HepG2 (cell line): ENCODE data around the gene ABCC8. TPM values are rescaled to one million over a fixed set of nuclear protein-coding genes. Genes with fewer than 3 reads are reported as not detected.

Experiments used
- AKAP8 ChIP-seq: sonication (generic); formaldehyde crosslinking; IDR thresholded peaks from 2 replicates; pipeline ENCODE4 v1.5.1; 2020; ENCODE audit warnings: mild to moderate bottlenecking, missing genetic modification reagents
- ATF7 ChIP-seq, 2 experiments: fragments of 450-650 bp in 1 of 2; sonication (generic) in 1 of 2; formaldehyde crosslinking in 1 of 2; IDR thresholded peaks; 2 replicates each; pipeline versions ENCODE4 v1.4.0 to v1.6.1; 2016 to 2020; ENCODE audit warnings: antibody characterized with exemption in 1 of 2, mild to moderate bottlenecking in 1 of 2, missing genetic modification reagents in 1 of 2
- BORCS8-MEF2B ChIP-seq: sonication (generic); formaldehyde crosslinking; IDR thresholded peaks from 2 replicates; pipeline ENCODE4 v1.8.0; 2022; ENCODE audit warnings: mild to moderate bottlenecking, missing genetic modification reagents
- GPN1 ChIP-seq: sonication (generic); formaldehyde crosslinking; IDR thresholded peaks from 2 replicates; pipeline ENCODE4 v1.5.1; 2020; ENCODE audit warnings: missing genetic modification reagents, borderline replicate concordance
- HOXA9 ChIP-seq: sonication (generic); formaldehyde crosslinking; IDR thresholded peaks from 2 replicates; pipeline ENCODE4 v1.8.1; 2022; ENCODE audit warnings: missing genetic modification reagents, mild to moderate bottlenecking, moderate library complexity, borderline replicate concordance
- KDM2A ChIP-seq: sonication (generic); formaldehyde crosslinking; IDR thresholded peaks from 2 replicates; pipeline ENCODE4 v1.4.0; 2020; ENCODE audit warnings: low read depth, missing genetic modification reagents, borderline replicate concordance
- NFYB ChIP-seq: sonication (generic); formaldehyde crosslinking; IDR thresholded peaks from 2 replicates; pipeline ENCODE4 v1.4.0; 2020; ENCODE audit warnings: missing genetic modification reagents
- PCBP2 ChIP-seq: fragments of 200-400 bp; formaldehyde crosslinking; optimal IDR thresholded peaks from 2 replicates; pipeline ENCODE3; 2018; ENCODE audit warnings: low read length, low read depth; ENCODE audit not compliant: poor library complexity, severe bottlenecking
- SNAI1 ChIP-seq: sonication (generic); formaldehyde crosslinking; IDR thresholded peaks from 2 replicates; pipeline ENCODE4 v1.5.0; 2020; ENCODE audit warnings: mild to moderate bottlenecking, missing genetic modification reagents, borderline replicate concordance
- ZNF430 ChIP-seq: sonication (generic); formaldehyde crosslinking; IDR thresholded peaks from 2 replicates; pipeline ENCODE4 v1.9.0; 2021; ENCODE audit warnings: mild to moderate bottlenecking, missing genetic modification reagents
- ZNF468 ChIP-seq: sonication (generic); formaldehyde crosslinking; IDR thresholded peaks from 2 replicates; pipeline ENCODE4 v1.8.0; 2022; ENCODE audit warnings: mild to moderate bottlenecking, moderate library complexity, missing genetic modification reagents
- ZNF512 ChIP-seq: sonication (generic); formaldehyde crosslinking; IDR thresholded peaks from 2 replicates; pipeline ENCODE4 v1.4.0; 2020; ENCODE audit warnings: mild to moderate bottlenecking, missing genetic modification reagents
- ZNF598 ChIP-seq: sonication (generic); formaldehyde crosslinking; IDR thresholded peaks from 2 replicates; pipeline ENCODE4 v1.5.1; 2020; ENCODE audit warnings: mild to moderate bottlenecking, missing genetic modification reagents, borderline replicate concordance
- ZNF816 ChIP-seq: sonication (generic); formaldehyde crosslinking; IDR thresholded peaks from 2 replicates; pipeline ENCODE4 v1.8.0; 2022; ENCODE audit warnings: missing genetic modification reagents, mild to moderate bottlenecking, borderline replicate concordance
- polyA plus RNA-seq, 8 experiments: library from polyadenylated mRNA; depleted of rRNA in 3 of 8; stranded (reverse) in 7 of 8; unstranded in 1 of 8; fragments of >200 nt; fragmentation: Illumina TruSeq in 4 of 8; extraction: Trizol in 4 of 8; gene quantifications; 2 replicates each; pipeline versions ENCODE4 v1.2.1 to v1.2.3, GENCODE V29; 2011 to 2016; ENCODE audit warnings: low read depth in 4 of 8, missing spikeins in 1 of 8, mixed read lengths in 1 of 8; ENCODE audit not compliant: insufficient read depth in 1 of 8
- total RNA-seq, 5 experiments: library from RNA; depleted of rRNA; stranded (reverse); fragments of >200 nt; fragmentation: Illumina TruSeq; extraction: Trizol; gene quantifications; 2 replicates each; pipeline ENCODE4 v1.2.3, GENCODE V29; 2016; ENCODE audit warnings: low read depth in 1 of 5
- TF ChIP-seq, protein P1 (sequence below): sonication (generic); formaldehyde crosslinking; IDR thresholded peaks from 2 replicates; pipeline ENCODE4 v1.4.0; 2020; ENCODE audit warnings: missing genetic modification reagents
- TF ChIP-seq, protein P2 (sequence below): sonication (generic); formaldehyde crosslinking; IDR thresholded peaks from 2 replicates; pipeline ENCODE4 v1.5.0; 2020; ENCODE audit warnings: mild to moderate bottlenecking, missing genetic modification reagents

ABCC8 gene
- total and polyA plus RNA-seq, 2 of the 13 experiments (the other 11 are each of a cell fraction or from before 2014, with no cell fraction given): not detected

DNA sequence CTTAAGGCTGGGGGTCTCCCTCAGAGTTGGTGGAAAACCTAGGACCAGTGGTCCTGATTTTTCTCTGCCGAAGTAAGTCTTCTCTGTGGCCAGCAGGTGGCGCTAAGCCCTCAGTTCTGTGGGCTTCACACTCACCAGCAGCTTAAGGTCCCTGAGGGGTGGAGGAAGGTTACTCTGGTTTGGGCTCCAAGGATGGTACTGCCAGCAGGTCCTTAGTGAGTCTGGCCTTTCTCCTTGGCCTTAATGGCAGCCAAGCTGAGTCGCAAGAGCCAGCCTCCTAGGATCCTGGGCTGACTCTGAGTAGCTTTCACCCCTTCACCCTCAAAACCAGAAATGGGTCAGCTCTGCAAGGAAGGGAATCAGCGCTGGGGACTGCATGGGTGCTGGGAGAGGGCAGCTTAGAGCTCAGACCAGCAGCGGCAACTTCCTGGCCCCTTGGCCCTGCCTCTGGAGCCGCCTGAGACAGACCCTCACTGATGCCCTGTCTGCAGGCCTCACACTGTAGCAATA is 92.6 kb downstream of the ABCC8 start (continued):
- no peak for TF ChIP-seq PCBP2
- no peak for TF ChIP-seq ZNF512 (CRISPR knock-in tag)
- TF ChIP-seq BORCS8-MEF2B (CRISPR knock-in tag): peak; percentile 64
- TF ChIP-seq ATF7 (IDR thresholded peaks at IDR 0.05): no peak
- TF ChIP-seq ATF7 (CRISPR knock-in tag; IDR thresholded peaks at IDR 0.05): no peak
- TF ChIP-seq, protein P1, sequence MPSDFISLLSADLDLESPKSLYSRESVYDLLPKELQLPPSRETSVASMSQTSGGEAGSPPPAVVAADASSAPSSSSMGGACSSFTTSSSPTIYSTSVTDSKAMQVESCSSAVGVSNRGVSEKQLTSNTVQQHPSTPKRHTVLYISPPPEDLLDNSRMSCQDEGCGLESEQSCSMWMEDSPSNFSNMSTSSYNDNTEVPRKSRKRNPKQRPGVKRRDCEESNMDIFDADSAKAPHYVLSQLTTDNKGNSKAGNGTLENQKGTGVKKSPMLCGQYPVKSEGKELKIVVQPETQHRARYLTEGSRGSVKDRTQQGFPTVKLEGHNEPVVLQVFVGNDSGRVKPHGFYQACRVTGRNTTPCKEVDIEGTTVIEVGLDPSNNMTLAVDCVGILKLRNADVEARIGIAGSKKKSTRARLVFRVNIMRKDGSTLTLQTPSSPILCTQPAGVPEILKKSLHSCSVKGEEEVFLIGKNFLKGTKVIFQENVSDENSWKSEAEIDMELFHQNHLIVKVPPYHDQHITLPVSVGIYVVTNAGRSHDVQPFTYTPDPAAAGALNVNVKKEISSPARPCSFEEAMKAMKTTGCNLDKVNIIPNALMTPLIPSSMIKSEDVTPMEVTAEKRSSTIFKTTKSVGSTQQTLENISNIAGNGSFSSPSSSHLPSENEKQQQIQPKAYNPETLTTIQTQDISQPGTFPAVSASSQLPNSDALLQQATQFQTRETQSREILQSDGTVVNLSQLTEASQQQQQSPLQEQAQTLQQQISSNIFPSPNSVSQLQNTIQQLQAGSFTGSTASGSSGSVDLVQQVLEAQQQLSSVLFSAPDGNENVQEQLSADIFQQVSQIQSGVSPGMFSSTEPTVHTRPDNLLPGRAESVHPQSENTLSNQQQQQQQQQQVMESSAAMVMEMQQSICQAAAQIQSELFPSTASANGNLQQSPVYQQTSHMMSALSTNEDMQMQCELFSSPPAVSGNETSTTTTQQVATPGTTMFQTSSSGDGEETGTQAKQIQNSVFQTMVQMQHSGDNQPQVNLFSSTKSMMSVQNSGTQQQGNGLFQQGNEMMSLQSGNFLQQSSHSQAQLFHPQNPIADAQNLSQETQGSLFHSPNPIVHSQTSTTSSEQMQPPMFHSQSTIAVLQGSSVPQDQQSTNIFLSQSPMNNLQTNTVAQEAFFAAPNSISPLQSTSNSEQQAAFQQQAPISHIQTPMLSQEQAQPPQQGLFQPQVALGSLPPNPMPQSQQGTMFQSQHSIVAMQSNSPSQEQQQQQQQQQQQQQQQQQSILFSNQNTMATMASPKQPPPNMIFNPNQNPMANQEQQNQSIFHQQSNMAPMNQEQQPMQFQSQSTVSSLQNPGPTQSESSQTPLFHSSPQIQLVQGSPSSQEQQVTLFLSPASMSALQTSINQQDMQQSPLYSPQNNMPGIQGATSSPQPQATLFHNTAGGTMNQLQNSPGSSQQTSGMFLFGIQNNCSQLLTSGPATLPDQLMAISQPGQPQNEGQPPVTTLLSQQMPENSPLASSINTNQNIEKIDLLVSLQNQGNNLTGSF (CRISPR knock-in tag): no peak
- TF ChIP-seq NFYB (CRISPR knock-in tag): no peak
- TF ChIP-seq ZNF430 (CRISPR knock-in tag): no peak
- TF ChIP-seq ZNF468 (CRISPR knock-in tag): no peak
- TF ChIP-seq, protein P2, sequence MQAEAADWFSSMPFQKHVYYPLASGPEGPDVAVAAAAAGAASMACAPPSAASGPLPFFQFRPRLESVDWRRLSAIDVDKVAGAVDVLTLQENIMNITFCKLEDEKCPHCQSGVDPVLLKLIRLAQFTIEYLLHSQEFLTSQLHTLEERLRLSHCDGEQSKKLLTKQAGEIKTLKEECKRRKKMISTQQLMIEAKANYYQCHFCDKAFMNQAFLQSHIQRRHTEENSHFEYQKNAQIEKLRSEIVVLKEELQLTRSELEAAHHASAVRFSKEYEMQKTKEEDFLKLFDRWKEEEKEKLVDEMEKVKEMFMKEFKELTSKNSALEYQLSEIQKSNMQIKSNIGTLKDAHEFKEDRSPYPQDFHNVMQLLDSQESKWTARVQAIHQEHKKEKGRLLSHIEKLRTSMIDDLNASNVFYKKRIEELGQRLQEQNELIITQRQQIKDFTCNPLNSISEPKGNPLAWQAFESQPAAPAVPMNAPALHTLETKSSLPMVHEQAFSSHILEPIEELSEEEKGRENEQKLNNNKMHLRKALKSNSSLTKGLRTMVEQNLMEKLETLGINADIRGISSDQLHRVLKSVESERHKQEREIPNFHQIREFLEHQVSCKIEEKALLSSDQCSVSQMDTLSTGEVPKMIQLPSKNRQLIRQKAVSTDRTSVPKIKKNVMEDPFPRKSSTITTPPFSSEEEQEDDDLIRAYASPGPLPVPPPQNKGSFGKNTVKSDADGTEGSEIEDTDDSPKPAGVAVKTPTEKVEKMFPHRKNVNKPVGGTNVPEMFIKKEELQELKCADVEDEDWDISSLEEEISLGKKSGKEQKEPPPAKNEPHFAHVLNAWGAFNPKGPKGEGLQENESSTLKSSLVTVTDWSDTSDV (CRISPR knock-in tag): no peak
- no peak for TF ChIP-seq KDM2A
- 0 out of 2 replicates have a peak, but pooled peaks have one; percentile 39 for TF ChIP-seq AKAP8 (CRISPR knock-in tag)
- no peak for TF ChIP-seq GPN1 (CRISPR knock-in tag)
- no peak for TF ChIP-seq ZNF816
- no peak for TF ChIP-seq HOXA9 (CRISPR knock-in tag)
- no peak for TF ChIP-seq SNAI1 (CRISPR knock-in tag)
- 0 out of 2 replicates have a peak, but pooled peaks have one; percentile 25 for TF ChIP-seq ZNF598 (CRISPR knock-in tag)
